SK-N-MC (cell line): ENCODE results near the gene CHEK2.
"Not testable (repeated sequence)": the region's sequence is repeated elsewhere in the genome, so short reads cannot be mapped to it uniquely, and the experiment has no call there.

Source experiments
- EZH2 ChIP-seq: fragments of 200-600 bp; sonication (generic); IDR thresholded peaks from one replicate; pipeline ENCODE4 v1.6.1; 2017; ENCODE audit warnings: antibody characterized with exemption
- POLR2AphosphoS5 ChIP-seq: IDR thresholded peaks from 2 replicates; pipeline ENCODE4 v1.6.1; 2012; ENCODE audit warnings: mild to moderate bottlenecking, low read depth, low read length, borderline replicate concordance

GRCh38 chr22:28678170-28678569 is 63.5 kb downstream of the CHEK2 start:
- TF ChIP-seq EZH2, POLR2AphosphoS5: not testable (repeated sequence)
